Transverse colon (tissue), 4 donors: ENCODE measurements around the gene ZIC4.

ENCODE experiments used
- EP300 ChIP-seq: sonication (generic); formaldehyde crosslinking; IDR thresholded peaks from one replicate; pipeline ENCODE4 v1.6.1; 2017; ENCODE audit warnings: antibody characterized with exemption, low read depth
- POLR2A ChIP-seq: fragments of 450-650 bp; IDR thresholded peaks from one replicate; pipeline ENCODE4 v1.6.1; 2016; ENCODE audit warnings: antibody characterized with exemption, mild to moderate bottlenecking, moderate library complexity
- POLR2AphosphoS5 ChIP-seq, 3 donors: sonication (generic); formaldehyde crosslinking; IDR thresholded peaks; one replicate each; pipeline ENCODE4 v1.6.1; 2016; ENCODE audit warnings: antibody characterized with exemption in 3 of 3
- TF ChIP-seq, protein P1 (sequence below), 5 experiments: fragments of 200-600 bp in 3 of 5; fragments of 450-650 bp in 2 of 5; sonication (generic) in 3 of 5; IDR thresholded peaks; 1 replicate in 2 of 5; 2 replicates in 3 of 5; pipeline ENCODE4 v1.5.1; 2016 to 2017; ENCODE audit warnings: antibody characterized with exemption in 5 of 5, inconsistent platforms in 3 of 5, mild to moderate bottlenecking in 2 of 5, moderate library complexity in 1 of 5

DNA sequence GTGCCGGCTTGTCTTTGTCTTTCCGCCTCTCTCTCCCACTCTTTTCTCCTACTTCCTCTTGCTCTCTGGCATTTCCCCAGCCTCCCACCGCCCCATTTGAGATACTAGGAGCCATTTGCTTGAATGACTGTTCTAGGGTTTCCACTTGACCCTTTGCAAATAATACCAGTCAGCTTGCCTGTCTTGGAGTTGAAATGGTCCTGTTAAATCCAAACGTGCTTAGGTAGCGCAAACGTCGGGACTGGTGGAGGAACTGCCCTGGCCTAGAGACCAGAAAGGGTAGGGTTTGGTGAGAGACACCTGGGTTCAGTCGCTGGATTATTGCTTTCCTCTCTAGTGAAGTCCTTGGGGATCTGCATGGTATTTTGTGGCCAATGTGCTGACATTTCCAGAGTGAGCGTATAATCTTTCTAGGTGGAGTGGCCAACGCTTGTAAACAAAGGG lies 13.5 kb upstream of the ZIC4 start:
- TF ChIP-seq, protein P1, sequence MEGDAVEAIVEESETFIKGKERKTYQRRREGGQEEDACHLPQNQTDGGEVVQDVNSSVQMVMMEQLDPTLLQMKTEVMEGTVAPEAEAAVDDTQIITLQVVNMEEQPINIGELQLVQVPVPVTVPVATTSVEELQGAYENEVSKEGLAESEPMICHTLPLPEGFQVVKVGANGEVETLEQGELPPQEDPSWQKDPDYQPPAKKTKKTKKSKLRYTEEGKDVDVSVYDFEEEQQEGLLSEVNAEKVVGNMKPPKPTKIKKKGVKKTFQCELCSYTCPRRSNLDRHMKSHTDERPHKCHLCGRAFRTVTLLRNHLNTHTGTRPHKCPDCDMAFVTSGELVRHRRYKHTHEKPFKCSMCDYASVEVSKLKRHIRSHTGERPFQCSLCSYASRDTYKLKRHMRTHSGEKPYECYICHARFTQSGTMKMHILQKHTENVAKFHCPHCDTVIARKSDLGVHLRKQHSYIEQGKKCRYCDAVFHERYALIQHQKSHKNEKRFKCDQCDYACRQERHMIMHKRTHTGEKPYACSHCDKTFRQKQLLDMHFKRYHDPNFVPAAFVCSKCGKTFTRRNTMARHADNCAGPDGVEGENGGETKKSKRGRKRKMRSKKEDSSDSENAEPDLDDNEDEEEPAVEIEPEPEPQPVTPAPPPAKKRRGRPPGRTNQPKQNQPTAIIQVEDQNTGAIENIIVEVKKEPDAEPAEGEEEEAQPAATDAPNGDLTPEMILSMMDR (IDR thresholded peaks at IDR 0.05): no peak
- no peak for TF ChIP-seq EP300
- TF ChIP-seq POLR2A: no peak
- no peak for TF ChIP-seq POLR2AphosphoS5 (IDR thresholded peaks at IDR 0.05)
